Measurements from ENCODE around the gene CBX1.

The CBX1 gene

GRCh38 chr17:48021934-48022333, 79.3 kb downstream of the CBX1 start:
- Histone ChIP-seq H3K27me3 (ENCODE audit: low read depth, low read length) (peaks cover 3% of the 10 kb centered on the region), H3K36me3 (ENCODE audit: control insufficient read depth in 1 of 2, insufficient read depth in 2 of 2, low read length in 2 of 2) (no peaks in the 10 kb centered on the region), H3K27ac (ENCODE audit: low read length) (no peak overlapping the region), H3K4me3 (ENCODE audit: low read depth in 1 of 2, low read length in 2 of 2) (no peak overlapping the region), H3K9me3 (ENCODE audit: control insufficient read depth in 1 of 2, low read length in 2 of 2) (no peaks in the 10 kb centered on the region), H3K4me1 (ENCODE audit: control insufficient read depth in 1 of 2, insufficient read depth in 2 of 2, low read length in 2 of 2) (peaks cover 16 to 34% of the 10 kb centered on the region in 2 donors)

Measured in muscle layer of duodenum (tissue), 2 donors.